ENCODE results near the gene LPAR5. TPM values are rescaled to one million over a fixed set of nuclear protein-coding genes. Genes with fewer than 3 reads are reported as not detected.

Gene LPAR5
- total RNA-seq, 1 experiment from 2014 or later: 2.3 TPM

- Histone ChIP-seq H3K27ac (ENCODE audit: low read length) (peak overlapping the region; percentile 45), H3K4me3 (ENCODE audit: low read length) (peak overlapping the region; percentile 30; the same call in 1 of the 2 replicates), H3K9me3 (ENCODE audit: low read length) (no peaks in the 10 kb centered on the region)
Observed at GRCh38 chr12:6607751-6608591, 27.8 kb downstream of the LPAR5 start.

GRCh38 chr12:6606331-6607131, 29.2 kb downstream of the LPAR5 start:
- peaks cover 56% of the 10 kb centered on the region for H3K79me2 ChIP-seq (ENCODE audit: low read length)
- intact Hi-C loops (cut with micrococcal nuclease): no loop called here
- H3K4me2 ChIP-seq (ENCODE audit: low read length): peak overlapping the region; percentile 91
- ChIA-PET POLR2A (ENCODE audit: unreplicated experiment) (interaction anchor here (1.1 kb wide), 1 partner anchor 72 kb away, joined by 7 read pairs; the partner anchor contains the start of gene GAPDH), CTCF (no interaction called here)
- peaks cover 31% of the 10 kb centered on the region for H4K20me1 ChIP-seq (ENCODE audit: low read length)
- peak overlapping the region; percentile 78 for H3K9ac ChIP-seq (ENCODE audit: low read length)
- peaks cover 27% of the 10 kb centered on the region for H3K4me1 ChIP-seq (ENCODE audit: insufficient read depth, low read length)
- peak; percentile 29 for ATAC-seq
- H3K36me3 ChIP-seq (ENCODE audit: low read depth, low read length): peaks cover 13% of the 10 kb centered on the region
- no peak for DNase-seq
- H3F3A ChIP-seq (ENCODE audit: low read length, unreplicated experiment): no peaks in the 10 kb centered on the region
- H3K9me2 ChIP-seq (replicated peaks; ENCODE audit: low read length): no peaks in the 10 kb centered on the region
- peak overlapping the region; percentile 40 for H3K27ac ChIP-seq (ENCODE audit: low read length)
- no peaks in the 10 kb centered on the region for H3K27me3 ChIP-seq (ENCODE audit: low read length)
- BruUV-seq (replicated peaks): no TSS peak
- TF ChIP-seq EZH2 (IDR thresholded peaks at IDR 0.05; ENCODE audit: low read length, unreplicated experiment) (no peak), EZH2phosphoT487 (IDR thresholded peaks at IDR 0.05; ENCODE audit: borderline replicate concordance, low read length) (no peak), CTCF (conservative IDR thresholded peaks at IDR 0.05; ENCODE audit: low read depth, low read length) (no peak)
- H3K4me3 ChIP-seq (ENCODE audit: low read length): peak overlapping the region; percentile 94
- H2AFZ ChIP-seq (ENCODE audit: low read length): no peak overlapping the region
- no peaks in the 10 kb centered on the region for H3K9me3 ChIP-seq (ENCODE audit: low read length)

More at GRCh38 chr12:6607751-6608591, 27.8 kb downstream of the LPAR5 start:
- no peaks in the 10 kb centered on the region for H3F3A ChIP-seq (ENCODE audit: low read length, unreplicated experiment)
- peaks cover 25% of the 10 kb centered on the region for H4K20me1 ChIP-seq (ENCODE audit: low read length)
- 0 out of 2 replicates have a peak overlapping the region, but pooled peaks have one; percentile 6 for H2AFZ ChIP-seq (ENCODE audit: low read length)
- H3K9me2 ChIP-seq (replicated peaks; ENCODE audit: low read length): no peaks in the 10 kb centered on the region
- H3K79me2 ChIP-seq (ENCODE audit: low read length): peaks cover 42% of the 10 kb centered on the region
- H3K27me3 ChIP-seq (ENCODE audit: low read length): no peaks in the 10 kb centered on the region
- H3K9ac ChIP-seq (ENCODE audit: low read length): no peak overlapping the region
- BruUV-seq (replicated peaks): no TSS peak
- intact Hi-C loops (cut with micrococcal nuclease): no loop called here
- peak; percentile 78 for DNase-seq
- no peak for TF ChIP-seq CTCF (conservative IDR thresholded peaks at IDR 0.05; ENCODE audit: low read depth, low read length)
- no peak for TF ChIP-seq EZH2 (IDR thresholded peaks at IDR 0.05; ENCODE audit: low read length, unreplicated experiment)
- no peak for TF ChIP-seq EZH2phosphoT487 (IDR thresholded peaks at IDR 0.05; ENCODE audit: borderline replicate concordance, low read length)
- H3K4me2 ChIP-seq (ENCODE audit: low read length): peak overlapping the region; percentile 13; the same call in 1 of the 2 replicates
- ATAC-seq: peak; percentile 29
- CTCF ChIA-PET: no interaction called here
- POLR2A ChIA-PET (ENCODE audit: unreplicated experiment): no interaction called here
- peaks cover 33% of the 10 kb centered on the region for H3K4me1 ChIP-seq (ENCODE audit: insufficient read depth, low read length)
- H3K36me3 ChIP-seq (ENCODE audit: low read depth, low read length): no peaks in the 10 kb centered on the region

Data from PC-3 (cell line).